Hematopoietic multipotent progenitor cell (in vitro differentiated cells): ENCODE results near the gene CCNT2. TPM values are rescaled to one million over a fixed set of nuclear protein-coding genes. Genes with fewer than 3 reads are reported as not detected.
"Not testable (repeated sequence)": the region's sequence is repeated elsewhere in the genome, so short reads cannot be mapped to it uniquely, and the experiment has no call there.

Source experiments
- DNase-seq, 3 donors: peaks; one replicate each; pipeline ENCODE4 v3.0.0-alpha.2; 2011 to 2015; ENCODE audit warnings: low read depth in 2 of 3, low spot score in 2 of 3
- total RNA-seq: library from RNA; depleted of rRNA; stranded (reverse); fragments of >200 nt; gene quantifications from one replicate; pipeline ENCODE4 v1.2.3, GENCODE V29; 2012

Gene CCNT2
- total RNA-seq = 30.2 TPM

DNA sequence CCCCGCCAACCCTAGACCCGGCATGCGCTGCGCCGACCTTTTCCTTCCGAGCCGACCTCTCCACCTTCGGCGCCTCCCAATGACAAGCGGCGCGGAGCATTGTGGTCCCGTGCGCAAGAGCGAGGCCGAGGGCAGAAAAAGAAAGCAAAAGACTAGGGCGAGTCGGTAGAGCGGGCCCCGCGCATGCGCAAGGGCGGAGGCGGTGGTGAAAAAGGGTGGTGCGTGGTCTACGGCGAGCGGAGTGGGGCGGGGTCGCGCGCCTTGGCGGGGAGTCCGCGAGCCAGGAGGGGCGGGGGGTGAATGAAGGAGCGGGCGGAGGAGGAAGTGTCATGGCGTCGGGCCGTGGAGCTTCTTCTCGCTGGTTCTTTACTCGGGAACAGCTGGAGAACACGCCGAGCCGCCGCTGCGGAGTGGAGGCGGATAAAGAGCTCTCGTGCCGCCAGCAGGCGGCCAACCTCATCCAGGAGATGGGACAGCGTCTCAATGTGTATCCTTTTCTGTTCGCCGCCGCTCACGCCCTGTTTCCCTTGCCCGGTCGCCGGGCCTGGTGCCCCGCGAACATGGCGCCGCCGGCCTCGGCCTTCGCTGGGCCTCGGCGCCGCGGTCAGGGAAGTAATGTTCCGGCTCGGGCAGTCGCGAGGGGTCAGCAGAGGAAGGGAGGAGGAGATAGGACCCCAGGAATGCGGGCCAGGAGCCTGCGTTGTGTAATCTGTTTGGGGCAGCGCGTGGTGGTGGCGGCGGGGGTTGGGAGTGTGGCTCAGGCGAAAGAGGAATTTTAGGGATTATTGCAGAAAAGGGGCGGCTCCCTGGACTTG, at the start of gene CCNT2:
CCNT2 (plus strand) TSS at position 297 of the 815 bp plus-strand sequence; CDS start at position 330, 33 bp downstream.
- peak; percentile 98 to 100 (median 100) for DNase-seq

DNA sequence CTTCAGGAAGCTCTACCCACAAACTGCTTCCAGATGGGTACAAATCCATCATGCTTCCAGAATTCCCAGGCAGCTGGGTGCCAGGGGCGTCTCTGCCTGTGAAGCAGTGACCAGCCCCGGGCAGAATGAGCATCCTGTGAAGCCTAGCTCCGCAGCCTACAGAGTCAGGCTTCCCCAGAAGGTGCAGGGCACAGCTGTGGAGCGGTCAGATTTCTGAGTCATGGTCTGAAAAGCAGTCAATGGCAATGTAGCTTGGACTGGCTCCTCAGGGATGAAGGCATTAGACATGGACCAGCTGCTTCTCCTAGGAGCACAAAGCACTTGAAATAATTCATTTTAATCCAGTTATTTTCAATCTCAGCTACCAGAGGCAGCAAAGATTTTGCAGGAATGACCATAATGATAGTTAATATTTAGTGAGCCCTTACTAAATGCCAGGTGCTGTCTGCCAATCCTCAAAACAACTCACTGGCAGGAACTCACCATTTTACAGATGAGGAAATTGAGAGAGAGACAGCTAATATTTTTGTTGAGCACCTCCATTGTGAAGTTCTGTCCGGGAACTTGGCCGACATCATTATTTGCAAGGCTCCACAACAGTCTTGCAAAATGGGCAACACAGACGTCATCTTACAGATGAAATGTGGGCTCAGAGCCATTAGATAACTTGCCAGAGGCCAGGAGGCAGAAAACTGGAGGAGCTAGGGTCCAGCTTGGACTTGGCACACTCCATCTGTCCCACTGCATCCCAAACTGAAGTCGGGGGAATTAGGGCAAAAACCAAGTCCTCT, 48.5 kb upstream of the CCNT2 start:
- no peak for DNase-seq

DNA sequence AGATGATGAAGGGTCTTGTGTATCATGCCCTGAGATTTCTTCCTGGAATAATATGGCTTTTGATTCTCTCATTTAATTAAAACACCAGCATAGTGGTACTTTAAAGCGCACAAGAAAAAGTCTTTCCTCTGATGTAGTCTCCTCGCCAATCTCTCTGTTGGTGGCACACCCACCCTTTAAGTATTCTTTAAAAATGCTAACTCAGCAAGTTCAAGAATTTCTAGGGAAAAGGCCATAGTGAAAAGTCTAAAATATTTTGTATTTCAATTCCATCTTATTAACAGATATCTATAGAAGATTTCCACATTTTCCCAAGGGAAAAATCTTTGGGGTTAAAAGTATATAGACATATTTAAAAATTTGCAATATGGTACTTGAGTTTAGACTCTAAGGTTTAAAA, 45.5 kb upstream of the CCNT2 start:
- no peak for DNase-seq

DNA sequence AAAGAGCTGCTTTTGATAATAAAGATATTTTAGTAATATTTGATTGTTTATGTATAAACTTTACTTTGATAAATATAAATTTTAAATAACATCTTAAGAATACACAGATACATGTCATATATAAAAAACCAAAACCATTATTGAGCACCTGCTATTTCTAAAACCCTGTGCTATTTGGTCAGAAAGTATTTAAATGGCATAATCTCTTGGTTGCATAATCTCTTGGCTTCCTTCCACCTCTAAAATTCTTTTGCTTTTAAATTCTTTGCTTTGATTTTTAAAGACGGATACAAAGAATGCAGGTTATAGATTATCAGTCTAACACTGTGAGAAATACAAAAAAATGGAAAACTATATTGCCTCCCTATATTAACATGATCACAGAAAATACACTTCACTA, 43.3 kb upstream of the CCNT2 start:
- no peak for DNase-seq

DNA sequence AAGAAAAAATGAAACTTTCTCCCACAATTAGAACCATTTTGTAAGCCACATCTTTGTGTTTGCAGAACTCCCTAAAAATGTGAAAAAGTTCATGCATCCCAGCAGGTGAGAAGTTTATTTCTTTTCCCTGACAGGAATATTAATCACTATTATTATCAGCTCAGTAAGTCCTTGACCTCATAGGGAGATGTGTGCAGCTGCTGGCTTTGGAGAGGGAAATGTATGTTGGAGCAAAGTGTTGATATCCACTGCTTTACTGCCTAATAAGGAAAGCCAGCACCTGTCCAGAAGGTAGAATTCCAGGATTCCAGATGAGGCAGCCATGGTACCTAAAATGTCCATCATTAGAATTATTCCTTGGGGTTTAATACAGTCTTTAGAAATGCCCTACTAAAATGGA, 35.8 kb upstream of the CCNT2 start:
- no peak for DNase-seq

DNA sequence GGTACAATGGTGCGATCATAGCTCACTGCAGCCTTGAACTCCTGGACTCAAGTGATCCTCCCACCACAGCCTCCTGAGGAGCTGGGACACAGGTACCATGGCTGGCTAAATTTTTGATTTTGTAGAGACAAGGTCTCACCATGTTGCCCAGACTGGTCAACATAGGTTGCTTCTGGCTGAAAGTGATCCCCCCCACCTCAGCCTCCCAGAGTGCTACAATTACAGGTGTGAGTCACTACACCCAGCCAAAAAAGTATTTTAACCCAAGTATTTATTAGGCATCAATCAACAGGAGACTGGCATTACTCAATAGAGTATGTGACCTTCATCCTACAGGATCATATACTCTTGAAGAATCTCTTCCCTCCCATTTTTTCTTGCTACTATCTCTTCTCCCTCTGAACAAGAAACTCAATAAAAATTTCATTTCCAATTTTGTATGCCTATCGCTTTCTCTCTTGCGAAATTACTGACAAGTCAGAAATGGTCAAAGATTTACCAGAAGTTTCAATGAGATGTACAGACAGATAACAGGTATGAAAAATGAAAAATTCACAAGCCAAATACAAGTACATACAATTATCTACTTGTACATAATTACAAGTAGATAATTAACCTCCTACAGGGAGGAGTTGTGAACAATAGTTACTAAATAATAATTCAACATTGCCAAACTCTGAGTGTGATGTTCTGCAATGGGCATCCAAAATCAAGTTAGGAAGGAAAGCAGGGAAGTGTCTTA, 34.9 kb upstream of the CCNT2 start:
- DNase-seq = no peak

DNA sequence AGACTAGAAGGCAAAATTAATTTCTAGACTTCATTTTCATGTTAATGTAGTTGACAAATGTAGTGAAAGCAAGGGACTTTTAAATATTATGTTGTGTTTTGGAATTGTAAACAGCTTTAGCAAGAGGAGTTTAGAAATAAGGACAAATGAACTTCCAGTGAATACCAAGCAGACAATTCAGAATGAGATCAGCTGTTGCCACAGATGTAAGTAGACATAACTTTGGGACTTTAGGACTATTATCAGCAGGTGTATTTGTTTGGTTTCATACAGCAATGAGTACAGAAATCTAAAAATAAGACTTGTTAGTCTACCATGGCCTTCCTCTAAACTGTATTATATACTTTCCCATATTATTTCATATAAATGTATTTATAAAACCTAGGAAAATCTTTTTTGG, 34.2 kb upstream of the CCNT2 start:
- no peak for DNase-seq

DNA sequence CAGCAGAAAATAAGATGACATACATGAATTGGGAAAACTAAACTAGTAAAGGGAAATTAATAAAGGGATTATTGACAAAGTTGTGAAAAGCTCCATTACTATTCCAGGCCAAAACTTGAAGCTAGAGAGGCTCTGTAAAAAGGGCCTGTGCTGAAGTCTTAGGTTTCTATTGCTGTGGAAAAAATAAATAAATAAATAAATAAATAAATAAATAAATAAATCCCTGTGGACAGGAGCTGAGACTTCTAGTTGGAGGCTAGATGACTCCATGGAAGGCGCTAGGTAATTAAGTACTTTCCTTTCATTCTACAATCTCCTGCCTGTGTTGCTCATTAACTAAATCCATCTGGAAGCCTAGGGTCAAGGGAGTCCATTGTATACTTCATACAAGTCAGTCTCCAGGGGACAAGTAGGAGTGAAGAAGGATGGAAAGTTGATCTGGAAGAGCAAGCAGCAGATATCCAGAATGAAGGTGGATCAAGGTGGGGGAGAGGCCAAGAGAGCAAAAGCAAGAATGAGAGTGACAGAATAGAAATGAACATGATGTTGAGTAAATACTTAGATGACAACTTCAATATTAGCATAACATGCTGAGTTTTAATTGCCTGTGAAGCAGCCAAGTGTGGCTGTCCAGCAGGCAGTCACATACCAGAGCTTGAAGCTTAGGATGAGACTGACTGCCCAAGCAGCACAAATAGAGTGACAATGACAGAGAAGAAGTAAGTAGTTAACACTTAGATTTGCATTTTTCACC, 26.2 kb upstream of the CCNT2 start:
- no peak for DNase-seq

DNA sequence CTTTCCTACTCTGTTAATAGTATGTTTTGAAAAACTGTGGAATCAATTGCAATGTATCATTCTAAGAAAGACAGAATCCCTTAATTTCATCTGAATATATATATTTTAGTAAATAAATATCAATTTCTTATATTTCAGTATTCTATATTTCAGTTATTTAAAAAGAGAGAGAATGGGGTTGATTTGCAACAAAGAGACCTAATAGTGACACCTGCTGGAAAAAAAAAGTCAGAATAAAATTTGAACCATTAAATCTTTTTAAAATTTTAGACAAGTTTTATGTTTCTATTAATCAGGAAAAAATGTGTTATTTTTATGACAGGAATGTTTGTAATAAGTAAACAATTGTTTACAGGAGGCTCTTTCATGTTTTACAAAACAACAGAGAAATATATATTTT, 20.7 kb upstream of the CCNT2 start:
- DNase-seq = peak in 1 of 3 donors; percentile 49

DNA sequence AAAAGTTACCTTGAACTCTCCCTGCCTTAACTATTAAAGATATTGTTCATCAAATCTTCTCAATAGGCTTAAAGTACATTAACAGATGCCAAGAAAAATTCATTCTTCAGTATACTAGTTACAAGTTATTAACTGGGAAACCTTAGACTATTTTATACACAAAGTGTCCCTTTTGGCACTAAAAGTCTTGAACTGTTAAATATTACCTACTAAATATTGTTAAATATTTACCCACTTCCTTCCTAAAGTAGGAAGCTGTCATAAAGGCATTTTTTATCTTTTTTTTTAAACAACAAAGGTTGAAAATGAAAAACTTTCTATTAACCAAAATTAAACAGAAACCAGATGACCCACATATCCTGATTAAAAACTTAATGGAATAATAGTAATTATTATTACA, 19.4 kb upstream of the CCNT2 start:
- DNase-seq = no peak

DNA sequence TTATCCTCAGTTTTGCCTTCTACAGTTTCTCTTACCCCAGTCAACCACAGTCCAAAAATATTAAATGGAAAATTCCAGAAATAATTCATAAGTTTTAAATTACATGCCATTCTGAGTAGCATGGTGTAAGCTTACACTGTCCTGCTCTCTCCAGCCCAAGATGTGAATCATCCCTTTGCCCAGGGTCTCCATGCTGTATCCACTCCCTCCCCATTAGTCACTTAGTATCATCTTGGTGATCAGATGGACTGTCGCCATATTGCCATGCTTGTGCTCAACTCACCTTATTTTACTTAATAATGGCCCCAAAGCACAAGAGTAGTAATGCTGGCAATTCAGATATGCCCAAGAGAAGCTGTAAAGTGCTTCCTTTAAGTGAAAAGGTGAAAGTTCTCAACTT, 18.5 kb upstream of the CCNT2 start:
- no peak for DNase-seq

DNA sequence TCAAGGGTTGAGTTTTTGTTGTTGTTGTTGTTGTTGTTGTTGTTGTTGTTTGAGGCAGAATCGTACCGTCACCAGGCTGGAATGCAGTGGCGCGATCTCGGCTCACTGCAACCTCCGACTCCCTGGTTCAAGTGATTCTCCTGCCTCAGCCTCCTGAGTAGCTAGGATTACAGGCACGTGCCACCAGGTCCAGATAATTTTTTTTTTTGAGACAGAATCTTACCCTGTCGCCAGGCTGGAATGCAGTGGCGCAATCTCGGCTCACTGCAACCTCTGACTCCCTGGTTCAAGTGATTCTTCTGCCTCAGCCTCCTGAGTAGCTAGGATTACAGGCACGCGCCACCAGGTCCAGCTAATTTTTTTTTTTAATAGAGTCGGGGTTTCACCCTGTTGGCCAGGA, 14.9 kb upstream of the CCNT2 start:
- DNase-seq = not testable (repeated sequence)

DNA sequence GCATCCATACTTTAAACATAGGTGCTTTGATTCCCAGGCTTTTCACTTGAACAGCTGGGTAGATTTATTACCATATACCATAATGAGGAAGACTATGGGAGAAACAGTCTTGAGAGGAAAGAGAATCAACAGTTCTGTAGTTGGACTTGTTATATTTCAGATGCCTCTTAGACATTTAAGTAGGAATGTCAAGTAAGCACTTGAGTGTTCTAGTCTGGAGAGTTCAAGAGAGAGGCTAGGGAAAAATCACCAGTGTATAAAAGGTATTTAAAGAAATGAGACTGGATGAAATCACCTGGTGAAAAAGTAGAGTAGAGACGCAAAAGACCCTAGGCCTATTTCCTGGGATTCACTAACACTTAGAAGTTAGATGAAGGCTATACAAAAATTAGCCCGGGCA, 13.5 kb upstream of the CCNT2 start:
- DNase-seq = no peak

DNA sequence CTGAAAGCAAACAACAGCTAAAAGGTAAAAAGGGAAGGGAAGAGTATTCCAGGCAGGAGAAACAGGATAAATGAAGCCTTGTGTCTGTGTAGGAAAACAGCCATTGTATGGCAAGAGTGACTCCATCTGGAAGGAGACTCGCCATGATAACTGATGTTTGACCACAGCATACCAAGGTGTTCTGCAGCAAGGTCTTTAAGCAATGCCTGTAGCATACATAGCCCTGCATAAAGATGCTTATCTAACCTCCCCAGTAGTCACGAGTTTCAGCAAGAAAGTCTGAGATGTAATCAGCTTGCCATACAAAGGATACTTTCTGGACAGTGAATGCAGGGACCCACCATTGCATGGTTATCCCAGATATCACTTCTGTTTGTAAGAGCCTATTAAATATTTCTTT, 11.9 kb upstream of the CCNT2 start:
- DNase-seq = no peak

DNA sequence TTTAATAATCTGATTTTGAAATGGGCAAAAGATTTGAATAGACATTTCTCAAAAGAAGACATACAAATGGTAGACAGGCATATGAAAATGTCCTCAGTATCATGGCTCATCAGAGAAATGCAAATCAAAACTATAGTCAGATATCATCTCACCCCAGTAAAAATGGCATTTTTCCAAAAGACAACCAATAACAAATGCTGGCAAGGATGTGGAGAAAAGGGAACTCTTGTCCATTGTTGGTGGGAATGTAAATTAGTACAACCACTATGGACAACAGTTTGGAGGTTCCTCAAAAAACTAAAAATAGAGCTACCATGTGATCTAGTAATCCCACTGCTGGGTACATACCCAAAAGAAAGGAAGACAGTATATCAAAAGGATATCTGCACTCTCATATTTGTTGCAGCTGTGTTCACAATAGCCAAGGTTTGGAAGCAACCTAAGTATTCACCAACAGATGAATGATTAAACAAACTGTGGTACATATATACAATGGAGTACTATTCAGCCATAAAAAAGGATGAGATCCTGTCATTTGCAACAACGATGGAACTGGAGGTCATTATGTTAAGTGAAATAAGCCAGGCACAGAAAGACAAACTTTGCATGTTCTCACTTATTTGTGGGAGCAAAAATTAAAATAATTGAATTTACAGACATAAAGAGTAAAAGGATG, 11.0 kb upstream of the CCNT2 start:
- not testable (repeated sequence) for DNase-seq

DNA sequence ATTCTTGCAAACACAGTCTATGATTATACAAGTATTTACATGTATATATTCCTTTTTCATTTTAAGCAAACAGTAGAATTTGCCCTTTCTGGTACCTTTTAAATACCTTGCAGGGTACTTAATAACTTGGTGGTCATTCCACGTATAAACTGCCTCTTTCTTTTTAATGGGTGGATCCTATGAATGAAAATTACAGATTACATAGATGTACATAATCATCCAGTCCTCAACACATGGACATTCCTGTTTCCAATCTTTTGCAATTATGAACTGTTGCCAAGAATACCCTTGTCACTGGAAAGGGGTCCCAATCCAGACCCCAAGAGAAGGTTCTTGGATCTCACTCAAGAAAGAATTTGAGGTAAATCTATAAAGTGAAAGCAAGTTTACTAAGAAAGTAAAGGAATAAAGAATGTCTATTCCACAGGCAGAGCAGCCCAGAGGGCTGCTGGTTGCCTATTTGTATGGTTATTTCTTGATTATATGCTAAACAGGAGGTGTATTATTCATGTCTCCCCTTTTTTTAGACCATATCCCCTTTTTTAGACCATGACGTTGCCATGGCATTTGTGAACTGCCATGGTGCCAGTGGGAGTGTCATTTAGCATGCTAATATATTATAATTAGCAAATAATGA, 7.7 kb upstream of the CCNT2 start:
- DNase-seq = no peak

DNA sequence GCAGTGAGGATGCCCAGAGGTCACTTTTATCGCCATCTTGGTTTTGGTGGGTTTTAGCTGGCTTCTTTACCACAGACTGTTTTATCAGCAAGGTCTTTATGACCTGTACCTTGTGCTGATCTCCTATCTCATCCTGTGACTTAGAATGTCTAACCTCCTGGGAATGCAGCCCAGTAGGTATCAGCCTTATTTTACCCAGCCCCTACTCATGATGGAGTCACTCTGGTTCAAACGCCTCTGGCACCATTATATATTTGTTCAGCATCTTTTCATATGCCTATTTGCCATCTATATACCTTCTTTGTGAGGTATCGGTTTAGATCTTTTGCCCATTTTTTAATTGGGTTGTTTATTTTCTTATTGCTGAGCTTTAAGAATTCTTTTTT, 7.2 kb upstream of the CCNT2 start:
- DNase-seq = no peak

DNA sequence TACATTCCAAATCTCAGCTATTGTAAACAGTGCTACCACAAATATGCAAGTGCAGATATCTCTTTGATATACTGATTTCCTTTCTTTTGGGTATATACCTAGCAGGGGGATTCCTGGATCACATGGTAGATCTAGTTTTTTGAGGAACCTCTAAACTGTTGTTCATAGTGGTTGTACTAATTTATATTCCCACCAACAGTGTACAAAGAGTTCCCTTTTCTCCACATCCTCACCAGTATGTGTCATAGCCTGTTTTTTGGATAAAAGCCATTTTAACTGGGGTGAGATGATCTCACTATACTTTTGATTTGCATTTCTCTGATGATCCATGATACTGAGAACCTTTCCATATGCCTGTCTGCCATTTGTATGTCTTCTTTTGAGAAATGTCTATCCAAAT, 6.3 kb upstream of the CCNT2 start:
- DNase-seq = peak in 2 of 3 donors; percentile 3 to 47

DNA sequence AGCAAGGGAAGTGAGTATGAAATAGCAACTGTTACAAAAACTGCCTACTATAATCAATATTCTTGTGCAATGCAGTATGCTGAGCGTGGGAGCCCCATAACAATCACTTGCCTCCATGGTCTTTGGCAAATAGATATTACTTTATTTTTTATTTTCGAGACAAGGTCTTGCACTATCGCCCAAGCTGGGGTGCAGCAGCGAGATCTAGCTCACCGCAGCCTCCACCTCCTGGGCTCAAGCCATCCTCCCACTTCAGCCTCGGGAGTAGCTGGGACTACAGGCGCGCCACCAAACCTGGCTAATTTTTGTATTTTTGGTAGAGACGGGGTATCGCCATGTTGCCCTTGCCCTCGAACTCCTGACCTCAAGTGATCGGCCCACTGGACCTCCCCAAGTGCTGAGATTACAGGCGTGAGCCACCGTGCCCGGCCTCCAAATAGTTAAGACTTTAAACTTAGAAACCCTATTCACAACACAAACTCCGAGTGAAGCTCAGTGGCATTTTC, 1.2 kb upstream of the CCNT2 start:
- no peak for DNase-seq
